ENCODE results near the gene DXO. TPM values are rescaled to one million over a fixed set of nuclear protein-coding genes. Genes with fewer than 3 reads are reported as not detected.

Gene DXO
- total RNA-seq, 2 donors from 2014 or later, result 16.9 to 26.0 TPM

DNA sequence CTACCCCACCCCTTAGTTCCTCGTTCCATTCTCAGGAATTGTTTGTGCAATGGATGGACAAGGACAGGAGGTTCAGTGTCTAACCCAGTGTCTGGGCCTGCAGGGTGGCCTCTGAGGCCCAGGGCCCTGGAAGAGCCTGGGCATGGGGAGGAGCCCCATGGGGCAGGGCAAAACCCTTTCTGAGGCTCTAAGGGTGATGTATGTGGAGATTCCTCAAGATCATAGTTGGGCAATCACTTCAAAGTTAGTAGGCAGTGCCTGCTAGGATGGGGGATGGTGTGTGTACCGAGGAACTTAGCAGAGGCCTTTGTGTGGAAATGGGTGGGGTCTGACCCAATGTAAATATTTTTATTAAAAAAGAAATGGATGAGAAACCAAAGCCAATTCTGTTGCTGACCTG is 51.1 kb downstream of the DXO start:
- 53 to 60% methylated on average over 1 to 2 of the region's 2 CpGs for WGBS, 2 donors
- no peak for ATAC-seq

More for the DNA sequence above, 51.1 kb downstream of the DXO start:
- DNase-seq, result no peak
- H3K9me3 ChIP-seq, result no peaks in the 10 kb centered on the region
- intact Hi-C loops (cut with DNase I), result no loop called here
- TF ChIP-seq, protein P1, sequence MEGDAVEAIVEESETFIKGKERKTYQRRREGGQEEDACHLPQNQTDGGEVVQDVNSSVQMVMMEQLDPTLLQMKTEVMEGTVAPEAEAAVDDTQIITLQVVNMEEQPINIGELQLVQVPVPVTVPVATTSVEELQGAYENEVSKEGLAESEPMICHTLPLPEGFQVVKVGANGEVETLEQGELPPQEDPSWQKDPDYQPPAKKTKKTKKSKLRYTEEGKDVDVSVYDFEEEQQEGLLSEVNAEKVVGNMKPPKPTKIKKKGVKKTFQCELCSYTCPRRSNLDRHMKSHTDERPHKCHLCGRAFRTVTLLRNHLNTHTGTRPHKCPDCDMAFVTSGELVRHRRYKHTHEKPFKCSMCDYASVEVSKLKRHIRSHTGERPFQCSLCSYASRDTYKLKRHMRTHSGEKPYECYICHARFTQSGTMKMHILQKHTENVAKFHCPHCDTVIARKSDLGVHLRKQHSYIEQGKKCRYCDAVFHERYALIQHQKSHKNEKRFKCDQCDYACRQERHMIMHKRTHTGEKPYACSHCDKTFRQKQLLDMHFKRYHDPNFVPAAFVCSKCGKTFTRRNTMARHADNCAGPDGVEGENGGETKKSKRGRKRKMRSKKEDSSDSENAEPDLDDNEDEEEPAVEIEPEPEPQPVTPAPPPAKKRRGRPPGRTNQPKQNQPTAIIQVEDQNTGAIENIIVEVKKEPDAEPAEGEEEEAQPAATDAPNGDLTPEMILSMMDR (IDR thresholded peaks at IDR 0.05), result no peak
- no peak for TF ChIP-seq POLR2A (IDR thresholded peaks at IDR 0.05)
- no peaks in the 10 kb centered on the region for H3K36me3 ChIP-seq (replicated peaks in 1 of 2; ENCODE audit: insufficient read depth in 1 of 2, low read depth in 2 of 2)
- no peaks in the 10 kb centered on the region for H3K4me1 ChIP-seq
- H3K4me3 ChIP-seq, result no peak overlapping the region
- H3K27me3 ChIP-seq, result no peaks in the 10 kb centered on the region
- H3K27ac ChIP-seq, result no peak overlapping the region

MicroRNA genes within 50 kb of the gene (microRNA counts, 767-probe panel; counts per million panel counts)
- 0 to 736 counts per million in 2 donors for microRNA hsa-miR-1236

Small RNA genes lying within 50 kb of the gene (microRNA-seq; reads per million reads assigned to microRNA genes)
- gene MIR1236 (ENCODE audit: borderline number of aligned reads in 2 of 2, borderline replicate concordance in 2 of 2), result 0 reads per million in 2 donors

Small RNA genes lying within 50 kb of the gene (small RNA-seq; reads per million reads assigned to genes)
- gene AL645922.1, result not detected

Other genes starting within 250 kb of the DXO start
- not detected for gene MPIG6B, start 248.8 kb downstream of the DXO start, total RNA-seq
- 10 to 100 TPM; 23.6 to 40.5 TPM for gene DDAH2, start 242.8 kb downstream of the DXO start, total RNA-seq
- 10 to 100 TPM; 68.9 to 92.9 TPM for gene CLIC1, start 235.6 kb downstream of the DXO start, total RNA-seq
- gene MSH5, start 232.1 kb downstream of the DXO start, total RNA-seq, result 10 to 100 TPM in 1 of 2 donors, 1 to 10 TPM in 1; 6.7 to 12.9 TPM
- gene SAPCD1, start 209.5 kb downstream of the DXO start, total RNA-seq, result 1 to 10 TPM; 2.0 to 2.6 TPM
- 1 to 10 TPM; 4.2 to 6.3 TPM for gene VWA7, start 194.8 kb downstream of the DXO start, total RNA-seq
- gene VARS1, start 176.4 kb downstream of the DXO start, total RNA-seq, result 10 to 100 TPM; 39.2 to 67.6 TPM
- 10 to 100 TPM; 21.0 to 22.4 TPM for gene LSM2, start 165.2 kb downstream of the DXO start, total RNA-seq
- gene HSPA1L, start 156.9 kb downstream of the DXO start, total RNA-seq, result 1 to 10 TPM in 1 of 2 donors, under 1 TPM in 1; 0.33 to 1.0 TPM
- 10 to 100 TPM; 70.9 to 92.1 TPM for gene HSPA1A, start 156.6 kb downstream of the DXO start, total RNA-seq
- 100 to 1,000 TPM in 1 of 2 donors, 10 to 100 TPM in 1; 87.0 to 131 TPM for gene HSPA1B, start 144.4 kb downstream of the DXO start, total RNA-seq
- gene NEU1, start 109.3 kb downstream of the DXO start, total RNA-seq, result 10 to 100 TPM; 29.3 to 30.6 TPM
- gene SLC44A4, start 93.1 kb downstream of the DXO start, total RNA-seq, result 10 to 100 TPM in 1 of 2 donors, 1 to 10 TPM in 1; 7.3 to 19.2 TPM
- 10 to 100 TPM; 35.8 to 87.7 TPM for gene EHMT2, start 74.4 kb downstream of the DXO start, total RNA-seq
- gene ZBTB12, start 70.1 kb downstream of the DXO start, total RNA-seq, result 1 to 10 TPM in 1 of 2 donors, not detected in 1; 2.1 TPM
- 1 to 10 TPM; 1.3 TPM for gene C2, start 44.4 kb downstream of the DXO start, total RNA-seq
- 10 to 100 TPM; 21.0 to 33.9 TPM for gene CFB, start 26.0 kb downstream of the DXO start, total RNA-seq
- gene NELFE, start 13.2 kb downstream of the DXO start, total RNA-seq, result 10 to 100 TPM; 38.9 to 39.9 TPM
- 10 to 100 TPM; 30.9 to 52.1 TPM for gene SKIC2, start 13.0 kb downstream of the DXO start, total RNA-seq
- 10 to 100 TPM; 60.3 to 65.9 TPM for gene C4A, start 9.9 kb upstream of the DXO start, total RNA-seq
- 10 to 100 TPM; 57.7 to 77.3 TPM for gene C4B, start 42.7 kb upstream of the DXO start, total RNA-seq
- gene CYP21A2, start 66.3 kb upstream of the DXO start, total RNA-seq, result under 1 TPM in 1 of 2 donors, not detected in 1; 0.52 TPM
- gene TNXB, start 137.2 kb upstream of the DXO start, total RNA-seq, result 10 to 100 TPM; 24.9 to 36.6 TPM
- gene ATF6B, start 156.1 kb upstream of the DXO start, total RNA-seq, result 10 to 100 TPM; 26.5 to 32.3 TPM
- 1 to 10 TPM; 1.0 to 1.6 TPM for gene FKBPL, start 158.2 kb upstream of the DXO start, total RNA-seq
- not detected for gene PRRT1, start 179.8 kb upstream of the DXO start, total RNA-seq
- gene PPT2, start 182.0 kb upstream of the DXO start, total RNA-seq, result 1 to 10 TPM; 3.6 to 9.9 TPM
- 1 to 10 TPM; 5.7 to 6.9 TPM for gene EGFL8, start 192.5 kb upstream of the DXO start, total RNA-seq
- 10 to 100 TPM; 13.2 to 16.1 TPM for gene AGPAT1, start 203.9 kb upstream of the DXO start, total RNA-seq
- gene RNF5, start 206.3 kb upstream of the DXO start, total RNA-seq, result 10 to 100 TPM; 34.0 to 62.0 TPM
- gene AGER, start 212.1 kb upstream of the DXO start, total RNA-seq, result 1 to 10 TPM; 3.0 to 4.9 TPM
- 10 to 100 TPM; 28.8 to 31.3 TPM for gene PBX2, start 218.1 kb upstream of the DXO start, total RNA-seq
- 1 to 10 TPM; 1.3 to 6.0 TPM for gene GPSM3, start 220.5 kb upstream of the DXO start, total RNA-seq

Data from body of pancreas (tissue), 4 donors.